ENCODE data around the gene HELZ.

Gene HELZ

DNA sequence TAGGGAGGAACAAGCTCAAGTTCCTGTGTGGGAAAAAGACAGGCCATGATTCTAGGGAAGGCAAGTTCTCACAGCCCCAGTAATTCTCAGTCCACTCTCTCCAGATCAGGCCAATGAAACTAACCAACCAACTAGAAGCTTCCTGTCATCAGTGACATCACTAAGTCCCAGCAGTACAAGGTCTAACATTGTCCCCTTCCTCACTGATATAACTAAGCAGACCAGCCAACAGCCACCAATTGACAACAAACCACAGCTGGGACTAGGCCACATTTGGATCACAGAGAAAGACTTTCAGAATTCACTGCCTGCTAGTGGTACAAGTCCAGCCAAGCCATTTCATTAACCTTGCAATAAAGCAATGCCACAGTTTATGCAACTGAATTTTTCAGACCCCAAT is 106.6 kb downstream of the HELZ start:
- DNase-seq (ENCODE audit: low read depth): no peak

DNA sequence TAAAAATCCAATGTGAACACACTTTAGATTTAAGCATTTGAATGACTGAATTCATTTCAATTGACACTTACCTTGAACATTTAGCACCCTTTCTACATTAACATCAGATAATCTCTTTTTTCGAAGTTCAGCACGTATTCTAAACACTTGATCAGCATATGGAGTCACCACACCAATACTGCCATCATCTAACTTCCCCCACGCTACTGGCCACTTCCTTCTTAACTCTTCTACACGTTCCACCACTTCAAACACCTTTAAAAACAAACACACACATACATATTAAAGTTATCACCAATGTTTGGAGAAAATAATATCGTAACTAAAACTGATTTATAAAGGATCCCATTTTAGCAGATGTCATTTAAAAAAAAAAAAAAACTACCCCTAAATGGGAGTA is 107.1 kb downstream of the HELZ start:
- TF ChIP-seq, protein P1, sequence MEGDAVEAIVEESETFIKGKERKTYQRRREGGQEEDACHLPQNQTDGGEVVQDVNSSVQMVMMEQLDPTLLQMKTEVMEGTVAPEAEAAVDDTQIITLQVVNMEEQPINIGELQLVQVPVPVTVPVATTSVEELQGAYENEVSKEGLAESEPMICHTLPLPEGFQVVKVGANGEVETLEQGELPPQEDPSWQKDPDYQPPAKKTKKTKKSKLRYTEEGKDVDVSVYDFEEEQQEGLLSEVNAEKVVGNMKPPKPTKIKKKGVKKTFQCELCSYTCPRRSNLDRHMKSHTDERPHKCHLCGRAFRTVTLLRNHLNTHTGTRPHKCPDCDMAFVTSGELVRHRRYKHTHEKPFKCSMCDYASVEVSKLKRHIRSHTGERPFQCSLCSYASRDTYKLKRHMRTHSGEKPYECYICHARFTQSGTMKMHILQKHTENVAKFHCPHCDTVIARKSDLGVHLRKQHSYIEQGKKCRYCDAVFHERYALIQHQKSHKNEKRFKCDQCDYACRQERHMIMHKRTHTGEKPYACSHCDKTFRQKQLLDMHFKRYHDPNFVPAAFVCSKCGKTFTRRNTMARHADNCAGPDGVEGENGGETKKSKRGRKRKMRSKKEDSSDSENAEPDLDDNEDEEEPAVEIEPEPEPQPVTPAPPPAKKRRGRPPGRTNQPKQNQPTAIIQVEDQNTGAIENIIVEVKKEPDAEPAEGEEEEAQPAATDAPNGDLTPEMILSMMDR (IDR thresholded peaks at IDR 0.05; ENCODE audit: low read depth, low read length, missing control alignments): no peak
- no peak for DNase-seq (ENCODE audit: low read depth)
- H3K4me3 ChIP-seq (ENCODE audit: low read depth, low read length): no peak overlapping the region

More for the DNA sequence above, 106.6 kb downstream of the HELZ start:
- H3K4me3 ChIP-seq (ENCODE audit: low read depth, low read length): no peak overlapping the region
- TF ChIP-seq, protein P1 (IDR thresholded peaks at IDR 0.05; ENCODE audit: low read depth, low read length, missing control alignments): no peak

DNA sequence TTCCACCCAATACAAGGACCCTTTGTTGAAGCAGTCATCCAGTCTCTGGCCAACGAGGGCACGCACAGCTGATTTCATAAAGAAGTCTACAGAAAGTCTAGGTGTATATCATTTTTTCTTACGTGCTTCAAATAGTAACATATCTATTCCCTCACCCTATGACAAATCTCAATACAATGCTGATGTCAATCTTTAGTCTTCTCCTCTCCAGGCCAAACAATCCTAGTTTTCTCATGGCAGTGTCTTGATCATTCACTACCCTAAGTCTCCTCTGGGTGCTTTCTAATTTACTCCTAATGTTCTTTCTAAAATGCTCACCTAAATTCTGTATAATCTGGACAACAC is 108.0 kb downstream of the HELZ start:
- DNase-seq (ENCODE audit: low read depth): no peak
- TF ChIP-seq, protein P1 (IDR thresholded peaks at IDR 0.05; ENCODE audit: low read depth, low read length, missing control alignments): no peak
- H3K4me3 ChIP-seq (ENCODE audit: low read depth, low read length): no peak overlapping the region

DNA sequence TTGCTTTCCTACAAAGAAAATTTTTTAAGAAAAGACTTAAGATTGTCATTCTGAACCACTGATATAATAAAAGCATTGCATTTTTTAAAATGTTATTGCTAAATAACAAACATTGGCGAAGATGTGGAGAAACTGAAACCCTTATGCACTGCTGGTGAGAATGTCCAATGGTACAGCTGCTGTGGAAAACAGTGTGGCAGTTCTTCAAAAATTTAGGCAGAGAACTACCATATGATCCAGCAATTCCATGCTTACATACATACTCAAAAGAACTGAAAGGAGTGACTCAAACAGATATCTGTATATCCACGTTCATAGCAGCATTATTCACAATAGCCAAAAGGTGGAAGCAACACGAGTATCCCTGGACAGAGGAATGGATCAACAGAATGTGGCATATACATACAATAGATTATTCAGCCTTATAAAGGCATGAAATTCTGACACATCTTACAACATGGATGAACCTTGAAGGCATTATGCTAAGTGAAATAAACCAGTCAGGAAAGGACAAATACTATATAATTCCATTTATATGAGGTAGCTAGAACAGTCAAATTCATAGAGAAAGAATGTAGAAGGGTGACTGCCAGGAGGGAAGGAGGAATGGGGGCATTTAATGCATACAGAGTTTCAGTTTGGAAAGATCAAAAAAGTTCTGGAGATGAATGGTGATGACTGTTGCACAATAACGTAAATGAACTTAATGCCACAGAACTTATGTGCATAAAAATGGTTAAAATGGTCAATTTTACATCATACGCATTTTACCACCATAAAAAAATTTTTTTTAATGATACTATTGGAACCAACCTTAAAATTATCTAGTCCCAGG is 108.6 kb downstream of the HELZ start:
- H3K4me3 ChIP-seq (ENCODE audit: low read depth, low read length): no peak overlapping the region
- TF ChIP-seq, protein P1 (IDR thresholded peaks at IDR 0.05; ENCODE audit: low read depth, low read length, missing control alignments): no peak
- no peak for DNase-seq (ENCODE audit: low read depth)

DNA sequence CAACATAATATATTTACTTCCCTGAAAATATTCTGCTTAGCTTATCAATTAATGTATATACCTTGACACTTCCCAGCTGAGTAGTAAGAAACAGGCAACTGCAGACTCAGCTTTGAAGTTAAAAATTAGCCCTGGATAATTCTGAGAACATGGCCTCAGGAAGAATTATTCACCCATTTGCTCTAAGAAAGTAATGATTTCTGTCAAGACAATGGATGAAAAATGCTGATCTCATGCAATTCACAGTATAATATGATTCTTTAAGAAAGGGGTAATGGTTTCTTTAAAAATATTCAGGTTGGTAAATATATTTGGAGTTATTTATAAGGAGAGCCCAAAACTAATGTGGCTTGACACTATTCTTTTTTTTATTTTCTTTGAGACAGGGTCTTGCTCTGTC is 111.8 kb downstream of the HELZ start:
- TF ChIP-seq, protein P1 (IDR thresholded peaks at IDR 0.05; ENCODE audit: low read depth, low read length, missing control alignments): no peak
- H3K4me3 ChIP-seq (ENCODE audit: low read depth, low read length): no peak overlapping the region
- no peak for DNase-seq (ENCODE audit: low read depth)

DNA sequence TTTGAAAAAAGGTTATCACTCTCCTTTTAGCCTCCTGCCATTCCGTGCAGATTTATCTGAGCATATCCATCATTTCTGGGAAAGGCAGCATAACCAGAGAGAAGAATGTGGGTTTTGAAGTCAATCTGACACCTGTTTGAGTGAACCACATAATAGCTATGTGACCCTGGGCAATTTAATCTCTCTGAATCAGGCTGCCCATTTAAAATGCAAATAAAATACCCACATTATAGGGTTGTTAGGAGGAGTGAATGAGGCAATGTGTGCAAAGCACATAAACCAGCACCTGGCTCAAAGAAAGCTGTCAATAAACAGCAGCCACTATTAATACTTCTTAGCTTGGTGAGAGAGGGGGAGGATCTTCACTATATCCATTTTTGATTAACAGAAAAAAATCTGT is 112.6 kb downstream of the HELZ start:
- H3K4me3 ChIP-seq (ENCODE audit: low read depth, low read length): no peak overlapping the region
- no peak for DNase-seq (ENCODE audit: low read depth)
- TF ChIP-seq, protein P1 (IDR thresholded peaks at IDR 0.05; ENCODE audit: low read depth, low read length, missing control alignments): no peak

DNA sequence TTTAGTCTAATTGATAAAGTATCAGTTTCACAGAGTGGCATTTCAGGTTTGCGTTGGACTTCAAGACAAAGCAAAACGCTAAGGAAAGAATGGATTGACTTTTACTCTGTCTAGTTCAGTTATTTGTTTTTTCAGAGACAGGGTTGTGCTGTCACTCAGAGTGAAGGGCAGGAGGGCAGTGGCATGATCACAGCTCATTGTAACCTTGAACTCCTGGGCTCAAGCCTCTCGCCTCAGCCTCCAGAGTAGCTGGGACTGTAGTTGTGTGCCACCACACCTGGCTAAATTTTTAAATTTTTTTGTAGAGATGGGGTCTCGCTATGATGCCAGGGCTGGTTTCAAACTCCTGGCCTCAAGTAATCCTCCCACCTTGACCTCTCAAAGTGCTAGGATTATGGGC is 114.2 kb downstream of the HELZ start:
- no peak overlapping the region for H3K4me3 ChIP-seq (ENCODE audit: low read depth, low read length)
- TF ChIP-seq, protein P1 (IDR thresholded peaks at IDR 0.05; ENCODE audit: low read depth, low read length, missing control alignments): no peak
- DNase-seq (ENCODE audit: low read depth): no peak

Measured in GM12864 (cell line).